Mesodermal cell (in vitro differentiated cells): Measurements from ENCODE around the gene ISG20.

Source experiments
- H3K27ac ChIP-seq: 2 replicates; pipeline ENCODE4 v1.7.0; 2013; ENCODE audit warnings: mild to moderate bottlenecking, low read depth, low read length, moderate library complexity; ENCODE audit not compliant: severe bottlenecking
- H3K36me3 ChIP-seq: 2 replicates; pipeline ENCODE4 v1.7.1; 2013; ENCODE audit warnings: mild to moderate bottlenecking, low read length, moderate library complexity; ENCODE audit not compliant: control insufficient read depth, insufficient read depth
- H3K4me1 ChIP-seq: one replicate; pipeline ENCODE4 v1.7.1; 2013; ENCODE audit warnings: mild to moderate bottlenecking, low read length; ENCODE audit not compliant: insufficient read depth, control insufficient read depth, poor library complexity, severe bottlenecking
- H3K4me3 ChIP-seq: 2 replicates; pipeline ENCODE4 v1.7.0; 2013; ENCODE audit warnings: low read length, control low read depth, mild to moderate bottlenecking; ENCODE audit not compliant: insufficient read depth, poor library complexity, severe bottlenecking; ENCODE audit errors: extremely low read depth
- H3K9me3 ChIP-seq: 2 replicates; pipeline ENCODE4 v1.7.1; 2013; ENCODE audit warnings: mild to moderate bottlenecking, low read length, moderate library complexity; ENCODE audit not compliant: control insufficient read depth
- WGBS, 2 experiments: methylation state at CpG; one replicate each; pipeline ENCODE4 v1.1.5; 2013; ENCODE audit warnings: missing lambda C conversion rate in 2 of 2; ENCODE audit not compliant: insufficient coverage in 2 of 2; 5-methylcytosine and 5-hydroxymethylcytosine counted together

ISG20 gene

GRCh38 chr15:88609344-88610090, 29.3 kb upstream of the ISG20 start:
- no peak overlapping the region for H3K27ac ChIP-seq

GRCh38 chr15:88610701-88611231, 28.1 kb upstream of the ISG20 start:
- peaks cover 41% of the 10 kb centered on the region for H3K4me1 ChIP-seq

More at GRCh38 chr15:88609344-88610090, 29.3 kb upstream of the ISG20 start:
- Histone ChIP-seq H3K36me3 (no peaks in the 10 kb centered on the region), H3K9me3 (no peaks in the 10 kb centered on the region), H3K4me3 (no peak overlapping the region), H3K4me1 (peaks cover 49% of the 10 kb centered on the region)
- 74 to 86% methylated on average over 3 of the region's 4 CpGs for WGBS, 2 experiments

GRCh38 chr15:88612186-88612796, 26.5 kb upstream of the ISG20 start:
- H3K9me3 ChIP-seq, result no peaks in the 10 kb centered on the region
- no peaks in the 10 kb centered on the region for H3K36me3 ChIP-seq
- 71 to 77% methylated on average over 4 of the region's 7 CpGs for WGBS, 2 experiments
- H3K27ac ChIP-seq, result no peak overlapping the region
- H3K4me3 ChIP-seq, result no peak overlapping the region
- H3K4me1 ChIP-seq, result peaks cover 37% of the 10 kb centered on the region

More at GRCh38 chr15:88610701-88611231, 28.1 kb upstream of the ISG20 start:
- Histone ChIP-seq H3K27ac (peak overlapping the region; percentile 41), H3K36me3 (no peaks in the 10 kb centered on the region), H3K4me3 (no peak overlapping the region), H3K9me3 (no peaks in the 10 kb centered on the region)
- WGBS, 2 experiments, result 6 to 10% methylated on average over 2 to 4 of the region's 4 CpGs

DNA sequence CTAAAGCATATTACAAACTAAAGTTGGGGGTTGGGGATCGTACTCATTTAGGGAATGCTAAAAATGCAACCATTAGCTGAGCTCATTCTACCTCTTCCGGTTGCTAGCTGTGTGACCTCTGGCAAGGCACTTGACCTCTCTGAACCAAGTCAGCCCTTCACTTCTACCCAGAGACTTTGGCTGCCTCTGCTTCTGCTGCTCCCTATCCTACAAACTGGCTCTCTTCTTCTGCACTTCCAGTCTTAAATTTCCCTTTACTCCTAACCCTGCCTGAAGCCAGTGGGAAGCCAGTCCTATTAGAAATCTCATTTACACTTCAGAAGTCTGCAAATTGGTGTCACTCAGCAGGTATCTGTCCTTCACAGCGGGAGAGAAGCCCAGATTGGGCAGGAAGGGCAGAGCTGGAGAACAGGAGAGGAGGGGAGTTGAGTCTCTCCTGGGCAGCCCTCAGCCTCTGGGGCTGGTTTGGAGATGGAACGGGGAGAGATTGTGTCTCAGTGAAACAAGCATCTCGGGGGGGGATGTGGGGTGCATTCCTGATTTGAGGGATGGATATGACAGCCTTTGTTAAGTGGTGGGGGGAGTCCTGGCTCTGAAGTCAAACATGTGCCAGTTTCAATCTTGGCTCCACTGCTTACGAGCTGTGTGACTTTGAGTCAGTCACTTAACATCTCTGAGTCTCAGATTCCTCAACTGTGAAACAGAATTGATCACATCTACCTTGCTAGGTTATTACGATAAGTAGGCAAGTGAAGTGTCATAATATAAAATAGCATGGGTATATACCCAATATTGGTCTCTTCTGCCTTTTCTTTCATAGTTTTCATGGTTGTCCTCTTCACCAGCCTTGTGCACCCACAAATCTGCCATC, 25.5 kb upstream of the ISG20 start:
- Histone ChIP-seq H3K4me1 (peaks cover 37% of the 10 kb centered on the region), H3K4me3 (no peak overlapping the region), H3K27ac (no peak overlapping the region), H3K36me3 (no peaks in the 10 kb centered on the region), H3K9me3 (no peaks in the 10 kb centered on the region)
- WGBS, 2 experiments, result 25 to 26% methylated on average over 5 of the region's 7 CpGs

DNA sequence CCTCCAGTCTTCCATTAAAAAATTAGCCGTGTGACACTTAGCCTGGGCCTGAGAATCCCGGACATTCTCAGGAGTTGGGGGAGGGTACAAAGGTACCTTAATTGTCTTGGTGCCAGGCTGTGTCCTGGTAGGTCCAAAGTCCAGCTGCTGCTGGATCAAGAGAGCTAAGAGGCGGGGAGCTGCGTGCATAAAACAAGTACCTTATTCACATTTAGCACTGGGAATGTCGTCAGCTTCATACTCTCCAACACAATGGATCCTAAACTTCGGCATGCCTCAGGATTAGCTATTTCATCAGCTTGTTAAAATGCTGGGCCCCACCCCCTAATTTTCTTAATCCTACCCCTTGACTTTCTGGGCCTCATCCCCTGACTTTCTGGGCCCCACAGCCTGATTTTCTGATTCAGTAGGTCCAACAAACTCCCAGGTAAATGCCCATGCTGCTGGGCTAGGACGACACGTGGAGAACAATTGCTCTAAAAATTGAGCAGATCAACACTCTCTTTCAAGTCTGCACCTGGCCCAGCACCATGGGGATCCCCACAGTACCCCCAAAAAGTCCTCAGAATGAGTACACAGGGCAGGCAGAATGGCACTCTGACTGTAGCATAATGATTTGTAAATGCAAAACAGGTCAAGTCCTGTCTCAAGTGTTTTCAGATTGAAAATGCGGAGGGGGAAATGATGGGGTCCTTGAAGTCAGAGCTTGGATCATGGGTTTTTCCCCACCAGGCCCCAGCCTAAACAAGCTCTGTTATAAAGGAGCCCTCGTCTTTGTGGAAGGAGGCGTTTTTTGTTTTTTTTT, 23.3 kb upstream of the ISG20 start:
- Histone ChIP-seq H3K36me3 (no peaks in the 10 kb centered on the region), H3K4me3 (no peak overlapping the region), H3K4me1 (peaks cover 32% of the 10 kb centered on the region), H3K27ac (no peak overlapping the region), H3K9me3 (no peaks in the 10 kb centered on the region)
- 80 to 88% methylated on average over 7 to 9 of the region's 11 CpGs for WGBS, 2 experiments

DNA sequence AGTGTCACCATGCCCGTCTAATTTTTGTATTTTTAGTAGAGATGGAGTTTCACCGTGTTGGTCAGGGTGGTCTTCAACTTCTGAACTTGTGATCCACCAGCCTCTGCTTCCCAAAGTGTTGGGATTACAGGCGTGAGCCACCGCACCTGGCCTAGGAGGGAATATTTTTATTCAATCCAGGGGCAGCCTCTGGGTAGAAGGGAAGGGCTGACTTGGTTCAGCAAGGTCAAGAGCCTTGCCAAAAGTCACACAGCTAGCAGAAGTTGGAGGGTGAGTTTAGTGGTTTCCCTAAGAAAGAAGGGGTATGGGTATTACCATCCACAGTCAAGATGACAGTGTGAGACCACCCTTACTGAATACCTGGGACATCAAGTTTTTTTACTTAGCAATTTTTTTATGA, 22.6 kb upstream of the ISG20 start:
- H3K9me3 ChIP-seq, result no peaks in the 10 kb centered on the region
- H3K36me3 ChIP-seq, result no peaks in the 10 kb centered on the region
- no peak overlapping the region for H3K27ac ChIP-seq
- peaks cover 29% of the 10 kb centered on the region for H3K4me1 ChIP-seq
- WGBS, 2 experiments, result 88 to 90% methylated on average over 2 to 4 of the region's 4 CpGs
- H3K4me3 ChIP-seq, result no peak overlapping the region

GRCh38 chr15:88617031-88617722, 21.6 kb upstream of the ISG20 start:
- H3K27ac ChIP-seq, result no peak overlapping the region
- no peak overlapping the region for H3K4me3 ChIP-seq
- peaks cover 21% of the 10 kb centered on the region for H3K4me1 ChIP-seq
- no peaks in the 10 kb centered on the region for H3K9me3 ChIP-seq
- 96 to 100% methylated on average over 5 to 6 of the region's 10 CpGs for WGBS, 2 experiments
- H3K36me3 ChIP-seq, result no peaks in the 10 kb centered on the region

GRCh38 chr15:88617790-88618189, 21.0 kb upstream of the ISG20 start:
- H3K36me3 ChIP-seq, result no peaks in the 10 kb centered on the region
- H3K4me1 ChIP-seq, result peaks cover 15% of the 10 kb centered on the region
- H3K27ac ChIP-seq, result no peak overlapping the region
- no peak overlapping the region for H3K4me3 ChIP-seq
- 67% methylated on average over 1 of the region's 1 CpG; no CpG with 5 or more reads in 1 of the 2 experiments for WGBS, 2 experiments
- H3K9me3 ChIP-seq, result no peaks in the 10 kb centered on the region

- no peak overlapping the region for H3K27ac ChIP-seq
- no peak overlapping the region for H3K4me3 ChIP-seq
- peaks cover 13% of the 10 kb centered on the region for H3K4me1 ChIP-seq
- peaks cover 5% of the 10 kb centered on the region for H3K36me3 ChIP-seq
- no peaks in the 10 kb centered on the region for H3K9me3 ChIP-seq
Observed at GRCh38 chr15:88618686-88619085, 20.1 kb upstream of the ISG20 start.
